Measurements from ENCODE around the gene TFR2.

TFR2 gene

DNA sequence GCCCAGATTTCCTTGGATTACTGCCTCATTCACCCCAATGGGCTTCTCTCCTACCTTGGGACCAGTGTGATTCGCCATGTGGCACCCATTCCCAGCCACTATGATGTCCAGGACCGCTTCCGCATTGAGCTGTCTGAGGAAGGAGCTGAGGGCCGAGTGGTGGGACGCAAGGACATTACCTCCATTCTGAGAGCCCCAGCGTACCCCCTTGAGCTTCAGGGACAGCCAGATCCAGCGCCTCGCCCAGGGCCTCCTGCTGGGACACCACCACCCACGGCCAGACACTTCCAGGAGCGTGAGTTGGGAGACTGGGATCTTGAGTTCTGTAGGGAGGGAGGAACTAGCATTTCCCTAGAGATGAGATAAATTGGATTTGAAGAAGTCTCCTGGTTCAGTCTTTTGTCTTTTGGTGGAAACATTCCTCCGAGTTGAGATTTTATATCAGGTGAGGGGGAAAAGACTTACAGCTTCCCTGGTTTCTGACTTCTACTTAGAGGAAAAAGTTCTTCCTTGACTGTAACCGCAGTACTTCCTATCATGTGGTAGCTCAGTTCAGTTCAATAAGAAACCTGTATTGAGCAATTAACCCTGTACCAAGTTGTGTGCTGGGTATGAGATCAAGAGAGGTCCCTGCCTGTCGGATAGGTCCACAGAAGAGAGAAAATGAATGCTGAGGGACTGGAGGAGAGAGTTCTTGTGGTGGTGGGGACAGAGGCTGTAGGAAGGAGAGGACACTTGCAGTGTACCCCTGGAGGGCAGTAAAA, 27.8 kb downstream of the TFR2 start:
- DNase-seq (ENCODE audit: low read depth in 2 of 2) = no peak

DNA sequence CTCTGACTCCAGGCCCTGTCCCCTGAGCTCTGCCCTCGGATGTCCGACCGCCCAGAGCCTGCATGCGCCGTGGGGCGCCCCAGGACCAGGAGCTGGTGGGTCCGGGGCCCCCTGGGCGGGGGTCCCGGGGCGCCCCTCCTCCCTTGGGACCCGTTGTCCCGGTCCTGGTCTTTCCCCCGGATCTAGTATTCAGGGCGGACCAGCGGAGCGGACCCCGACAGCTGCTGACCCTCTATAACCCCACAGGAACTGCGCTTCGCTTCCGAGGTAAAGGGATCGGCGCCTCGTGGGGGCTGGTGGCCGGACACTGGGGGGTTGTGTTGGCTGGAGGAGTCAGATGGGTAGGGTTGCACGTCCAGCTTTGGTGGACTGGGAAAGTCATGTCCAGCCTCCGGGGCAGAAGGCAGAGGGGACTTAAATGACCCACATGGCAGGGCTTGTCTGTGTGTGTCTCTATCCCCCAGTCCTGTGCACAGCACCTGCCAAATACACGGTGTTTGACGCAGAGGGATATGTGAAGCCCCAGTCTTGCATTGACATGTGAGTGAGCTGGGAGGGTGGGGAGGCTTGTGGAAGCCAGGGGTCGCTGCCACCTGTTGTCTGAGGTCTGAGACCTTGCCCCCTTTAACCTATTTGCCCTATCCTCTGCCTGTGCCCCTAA, 28.5 kb downstream of the TFR2 start:
- DNase-seq (ENCODE audit: low read depth in 2 of 2) = no peak

DNA sequence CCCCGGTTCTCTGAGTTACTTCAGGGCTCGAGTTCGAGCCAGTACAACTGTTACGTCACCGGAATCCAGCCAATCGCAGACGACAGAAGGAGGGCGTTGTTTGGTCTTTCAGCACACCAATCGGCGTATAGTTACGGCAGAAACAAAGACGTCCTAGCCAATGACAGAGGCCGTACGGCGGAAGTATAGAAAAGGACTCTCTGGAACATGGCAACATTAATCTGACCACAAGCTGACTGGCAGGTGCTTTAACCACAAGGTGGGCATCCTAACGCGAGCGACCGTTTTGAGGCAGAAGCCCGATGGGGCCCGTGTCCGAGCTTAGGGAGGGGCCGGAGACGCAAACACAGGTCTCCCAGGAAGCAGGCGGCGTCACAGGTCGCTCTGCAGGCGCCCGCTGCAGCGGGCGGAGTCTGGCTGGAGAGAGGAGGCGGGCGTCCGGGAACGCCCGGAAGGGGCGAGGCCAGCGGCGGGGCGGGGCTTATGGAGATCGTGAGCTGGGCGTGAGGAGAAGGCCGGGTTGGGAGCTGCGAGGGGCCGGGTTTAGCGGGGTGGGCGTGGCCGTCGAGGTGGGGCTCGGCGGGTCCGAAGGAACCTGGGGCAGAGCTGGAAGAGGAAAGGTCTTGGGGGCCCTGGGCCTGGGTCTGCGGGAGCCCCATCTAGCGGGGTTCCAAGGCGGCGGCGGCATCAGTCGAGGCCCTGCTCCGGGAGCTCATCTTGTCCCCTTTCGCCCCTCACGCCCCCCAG, 29.2 kb downstream of the TFR2 start, which contains the start of gene MOSPD3:
TSS of gene MOSPD3 (plus strand) at position 558 of the 747 bp plus-strand sequence. CDS start 252 bp downstream, outside the sequence.
- DNase-seq (ENCODE audit: low read depth in 2 of 2) = peak; percentile 95 to 96

DNA sequence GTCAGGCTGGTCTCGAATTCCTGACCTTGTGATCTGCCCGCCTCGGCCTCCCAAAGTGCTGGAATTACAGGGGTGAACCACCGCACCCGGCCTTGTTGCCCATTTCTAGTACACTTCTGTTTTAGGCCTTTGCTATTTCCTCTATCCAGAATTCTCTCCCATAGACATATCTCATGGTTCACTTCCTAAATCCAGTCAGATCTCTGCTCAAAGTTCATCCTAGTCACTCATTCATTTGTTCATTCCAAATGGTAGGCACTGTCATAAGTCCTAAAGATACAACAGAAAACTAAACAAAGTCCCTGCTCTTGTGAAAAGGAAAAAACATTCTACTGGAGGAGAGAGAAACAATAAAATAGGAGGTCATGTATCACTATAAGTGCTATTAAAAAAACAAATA, 31.4 kb downstream of the TFR2 start:
- DNase-seq (ENCODE audit: low read depth in 2 of 2) = no peak

DNA sequence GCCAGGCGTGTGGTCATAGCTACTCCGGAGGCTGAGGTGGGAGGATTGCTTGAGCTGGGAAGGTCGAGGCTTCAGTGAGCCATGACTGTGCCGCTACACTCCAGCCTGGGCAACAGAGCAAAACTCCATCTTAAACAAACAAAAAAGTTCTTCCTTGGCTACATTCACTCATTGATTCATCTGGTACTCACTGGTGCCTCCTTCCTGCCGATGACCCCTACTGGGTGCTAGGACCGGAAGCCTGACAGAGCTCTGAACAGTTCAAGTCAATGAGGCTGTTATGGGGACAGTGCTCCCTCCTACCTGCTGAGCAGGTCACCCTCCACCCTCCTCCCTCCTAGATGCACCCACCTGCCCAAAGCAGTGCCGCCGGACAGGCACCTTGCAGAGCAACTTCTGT, 34.2 kb downstream of the TFR2 start:
- DNase-seq (ENCODE audit: low read depth in 2 of 2) = no peak

DNA sequence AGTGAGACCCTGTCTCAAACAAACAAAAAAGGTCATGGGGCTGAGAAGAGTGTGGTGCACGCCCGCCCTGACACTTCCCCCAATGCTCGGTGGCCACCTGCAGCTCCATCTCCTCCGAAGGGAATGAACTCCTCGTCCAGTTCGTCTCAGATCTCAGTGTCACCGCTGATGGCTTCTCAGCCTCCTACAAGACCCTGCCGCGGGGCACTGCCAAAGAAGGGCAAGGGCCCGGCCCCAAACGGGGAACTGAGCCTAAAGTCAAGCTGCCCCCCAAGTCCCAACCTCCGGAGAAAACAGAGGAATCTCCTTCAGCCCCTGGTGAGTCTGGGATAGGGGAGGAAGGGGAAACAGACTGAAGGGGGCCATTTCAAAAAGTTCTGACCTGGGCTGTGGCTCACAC, 35.0 kb downstream of the TFR2 start:
- DNase-seq (ENCODE audit: low read depth in 2 of 2) = no peak

DNA sequence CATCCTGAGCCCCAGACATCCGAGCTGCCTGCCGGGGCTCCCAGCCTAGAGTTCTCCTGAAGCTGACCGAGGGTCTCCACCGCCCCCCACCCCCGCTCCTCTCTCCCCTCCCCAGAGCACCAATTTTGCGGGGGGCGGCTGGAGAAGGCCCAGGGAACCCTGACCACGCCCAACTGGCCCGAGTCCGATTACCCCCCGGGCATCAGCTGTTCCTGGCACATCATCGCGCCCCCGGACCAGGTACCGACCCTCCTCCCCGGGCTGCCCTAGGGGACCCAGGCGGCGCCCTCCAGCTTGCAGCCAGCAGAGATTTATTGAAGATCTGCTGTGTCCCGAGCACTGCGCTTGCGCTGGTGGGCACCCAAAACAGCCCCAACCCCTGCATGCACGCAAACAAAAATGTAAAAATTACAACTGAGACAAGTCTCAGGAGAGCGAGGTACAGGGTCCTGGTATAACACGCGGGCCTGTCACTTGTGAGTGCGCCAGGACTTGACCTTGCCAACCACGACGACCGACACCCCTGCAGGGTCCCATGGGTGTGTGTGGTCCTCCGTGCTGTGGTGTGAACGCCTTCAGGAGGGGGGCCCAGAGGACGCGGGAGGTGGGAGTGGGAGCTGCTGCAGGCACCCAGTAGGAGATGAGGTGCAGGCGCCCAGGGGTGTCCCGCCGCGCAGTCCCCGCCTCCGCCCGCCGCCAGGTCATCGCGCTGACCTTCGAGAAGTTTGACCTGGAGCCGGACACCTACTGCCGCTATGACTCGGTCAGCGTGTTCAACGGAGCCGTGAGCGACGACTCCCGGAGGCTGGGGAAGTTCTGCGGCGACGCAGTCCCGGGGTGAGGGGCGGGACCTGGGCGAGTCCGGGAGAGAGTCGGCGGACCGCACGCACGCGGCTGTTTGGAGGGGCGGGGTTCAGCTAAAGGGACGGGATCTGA, 36.1 kb downstream of the TFR2 start:
- DNase-seq (ENCODE audit: low read depth in 2 of 2) = no peak

DNA sequence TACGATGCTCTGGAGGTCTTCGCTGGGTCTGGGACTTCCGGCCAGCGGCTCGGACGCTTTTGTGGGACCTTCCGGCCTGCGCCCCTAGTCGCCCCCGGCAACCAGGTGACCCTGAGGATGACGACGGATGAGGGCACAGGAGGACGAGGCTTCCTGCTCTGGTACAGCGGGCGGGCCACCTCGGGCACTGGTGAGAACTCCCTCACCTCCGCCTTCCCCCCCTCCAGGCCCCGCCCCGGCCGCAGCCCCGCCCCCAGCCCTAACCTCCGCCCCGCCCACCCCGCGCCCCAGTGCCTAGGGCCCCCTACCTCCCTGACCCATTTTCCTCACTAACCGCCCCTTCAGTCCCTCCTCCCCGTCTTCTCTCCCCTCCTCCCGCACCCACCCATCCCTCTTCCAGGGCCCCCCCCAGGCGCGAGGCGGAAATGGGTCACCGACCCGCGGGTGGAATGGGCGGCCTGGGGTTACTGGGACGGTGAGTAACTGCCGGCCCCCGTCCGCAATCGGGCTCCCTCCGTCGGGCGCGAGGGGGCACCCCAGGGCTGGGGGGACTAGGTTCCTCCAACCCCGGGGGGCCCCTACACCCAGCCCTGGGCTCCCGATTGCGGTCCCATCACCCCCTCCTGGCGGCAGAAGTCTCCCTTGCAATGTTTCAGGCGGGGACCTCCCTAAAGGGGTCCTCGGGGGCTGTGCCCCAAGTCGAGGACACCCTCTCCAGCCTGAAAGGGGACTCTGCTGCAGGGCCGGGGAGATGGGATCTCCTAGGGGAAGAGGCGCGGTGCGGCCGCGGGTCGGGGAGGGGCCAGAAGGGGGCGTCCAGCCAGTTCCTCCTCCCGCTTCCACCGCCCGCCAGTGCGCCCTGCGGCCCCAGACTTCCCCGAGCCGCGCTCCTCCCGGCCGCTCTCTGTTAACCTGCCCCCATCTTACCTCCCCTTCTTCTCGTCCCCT, 37.0 kb downstream of the TFR2 start:
- DNase-seq (ENCODE audit: low read depth in 2 of 2) = peak; percentile 74 to 79

DNA sequence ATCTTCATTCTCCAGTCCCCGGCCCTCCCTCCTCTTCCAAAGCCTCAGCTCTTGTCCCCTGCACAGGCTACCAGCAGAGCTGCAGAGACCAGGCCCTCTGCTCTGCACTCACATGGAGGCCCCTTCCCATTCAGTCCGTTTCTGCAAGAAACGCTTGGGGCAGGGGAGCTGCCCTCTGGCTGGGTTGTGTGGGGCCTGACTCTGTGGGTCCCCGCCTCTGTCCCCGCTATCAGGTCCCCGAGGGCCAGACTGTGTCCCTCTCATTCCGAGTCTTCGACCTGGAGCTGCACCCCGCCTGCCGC, 37.7 kb downstream of the TFR2 start:
- no peak for DNase-seq (ENCODE audit: low read depth in 2 of 2)

DNA sequence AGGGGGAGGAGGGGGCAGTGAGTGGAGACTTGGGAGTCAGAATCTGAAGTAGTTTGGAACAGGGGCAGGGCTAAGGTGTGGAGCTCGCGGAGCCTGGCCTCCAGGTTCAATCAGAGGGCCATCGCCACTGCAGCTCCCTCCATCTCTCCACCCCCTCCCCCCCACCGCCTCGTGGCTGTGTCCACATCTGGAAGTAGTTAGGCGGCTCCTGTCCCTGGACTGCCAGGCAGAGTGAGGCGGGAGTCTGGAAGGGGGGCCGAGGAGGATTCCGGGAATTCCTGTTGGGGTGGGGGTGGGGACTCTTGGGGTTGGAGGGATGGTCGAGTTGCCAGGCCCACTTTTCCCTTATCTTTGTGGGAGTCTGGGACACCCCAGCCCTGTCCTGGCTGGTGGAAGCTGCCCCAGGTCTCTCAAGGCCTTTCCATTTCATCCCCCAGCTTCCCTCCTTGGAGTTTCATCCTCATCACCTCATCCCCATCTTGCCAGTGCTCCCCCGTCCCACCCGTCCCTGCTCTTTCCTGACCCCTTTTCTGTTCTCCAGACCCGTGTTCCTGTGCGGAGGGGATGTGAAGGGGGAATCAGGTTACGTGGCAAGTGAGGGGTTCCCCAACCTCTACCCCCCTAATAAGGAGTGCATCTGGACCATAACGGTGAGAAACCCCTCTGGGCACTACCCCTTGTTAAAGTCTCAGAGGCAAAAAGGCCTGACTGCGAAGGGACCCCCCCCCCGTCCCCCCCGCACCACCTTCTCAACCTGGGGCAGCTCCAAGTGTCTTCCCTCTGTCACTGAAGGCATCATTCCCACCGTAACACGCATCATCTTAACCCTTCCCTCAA, 38.2 kb downstream of the TFR2 start:
- DNase-seq (ENCODE audit: low read depth in 2 of 2) = no peak

DNA sequence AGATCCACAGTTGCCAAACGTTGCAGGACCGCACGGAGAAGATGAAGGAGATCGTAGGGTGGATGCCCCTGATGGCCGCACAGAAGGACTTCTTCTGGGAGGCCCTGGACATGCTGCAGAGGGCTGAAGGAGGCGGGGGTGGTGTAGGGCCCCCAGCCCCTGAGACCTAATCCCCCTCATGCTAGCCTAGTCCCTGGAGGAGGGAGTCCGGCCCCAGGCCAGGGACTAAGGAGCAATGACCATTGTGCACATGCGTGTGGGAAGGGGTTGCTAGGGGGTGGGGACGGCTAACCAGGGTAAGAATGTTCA, 40.7 kb downstream of the TFR2 start:
- DNase-seq (ENCODE audit: low read depth in 2 of 2) = no peak

DNA sequence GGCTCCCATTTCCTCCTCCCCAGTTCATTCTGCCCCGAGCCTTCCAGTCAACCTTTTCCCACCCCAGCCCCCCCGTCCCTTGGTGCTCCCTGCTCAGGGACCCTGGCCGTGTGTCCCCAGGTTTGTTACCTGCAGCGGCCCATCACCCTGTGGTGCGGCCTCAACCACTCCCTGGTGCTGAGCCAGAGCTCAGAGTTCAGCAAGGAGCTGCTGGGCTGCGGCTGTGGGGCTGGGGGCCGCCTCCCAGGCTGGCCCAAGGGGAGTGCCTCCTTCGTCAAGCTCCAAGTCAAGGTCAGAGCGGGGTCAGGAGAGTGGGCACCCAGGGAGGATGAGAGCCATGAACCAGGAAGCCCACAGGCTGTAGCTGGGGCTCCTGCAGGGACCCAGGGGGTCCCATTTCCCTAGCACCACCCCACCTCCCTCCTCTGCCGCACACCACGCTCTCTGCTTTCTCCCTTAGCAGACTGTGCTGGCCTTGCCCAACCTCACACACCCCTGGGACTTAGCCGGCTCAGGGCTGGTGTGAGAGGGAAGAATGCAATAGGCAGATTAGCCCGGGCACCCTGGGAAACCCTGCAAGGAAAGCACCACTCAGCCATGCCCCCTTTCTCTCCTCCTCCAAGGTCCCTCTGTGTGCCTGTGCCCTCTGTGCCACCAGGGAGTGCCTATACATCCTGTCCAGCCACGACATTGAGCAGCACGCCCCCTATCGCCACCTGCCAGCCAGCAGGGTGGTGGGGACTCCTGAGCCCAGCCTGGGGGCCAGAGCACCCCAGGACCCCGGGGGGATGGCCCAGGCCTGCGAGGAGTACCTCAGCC, 41.2 kb downstream of the TFR2 start:
- no peak for DNase-seq (ENCODE audit: low read depth in 2 of 2)

DNA sequence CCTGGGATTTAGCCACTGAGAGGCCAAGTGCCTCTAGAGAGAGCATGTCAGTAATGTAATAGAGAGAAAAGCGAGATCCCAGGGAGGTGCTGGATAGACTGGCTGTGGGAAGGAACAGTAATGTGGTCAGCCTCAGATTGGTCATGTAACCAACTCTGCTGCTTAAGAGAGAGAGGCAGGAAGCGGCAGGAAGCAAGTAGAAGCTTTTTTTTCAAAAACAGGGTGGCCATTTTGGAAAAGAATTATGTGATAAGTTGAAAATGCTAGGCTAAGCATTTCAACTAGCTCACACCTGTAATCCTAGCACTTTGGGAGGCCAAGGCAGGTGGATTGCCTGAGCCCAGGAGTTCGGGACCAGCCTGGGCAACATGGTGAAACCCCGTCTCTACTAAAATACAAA, 42.9 kb downstream of the TFR2 start:
- DNase-seq (ENCODE audit: low read depth in 2 of 2) = no peak

DNA sequence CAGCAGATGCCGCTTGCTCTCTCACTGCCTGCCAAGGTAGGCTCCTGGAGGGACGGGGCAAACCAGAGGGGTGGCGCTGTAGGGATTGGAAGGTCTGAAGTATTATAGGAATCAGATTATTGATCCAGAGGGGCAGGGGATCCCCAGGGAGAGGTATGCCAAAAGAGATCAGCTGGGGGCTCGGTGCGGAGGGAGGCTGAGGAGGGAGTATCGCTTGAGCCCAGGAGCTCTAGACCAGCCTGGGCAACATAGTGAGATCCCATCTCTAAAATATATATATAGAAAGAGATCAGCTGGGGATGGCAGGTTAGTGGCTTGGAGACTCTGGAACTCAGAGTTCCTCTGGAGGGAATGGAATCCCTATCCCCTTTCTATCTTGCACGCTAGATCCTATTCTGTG, 46.2 kb downstream of the TFR2 start:
- DNase-seq (ENCODE audit: low read depth in 2 of 2) = no peak

DNA sequence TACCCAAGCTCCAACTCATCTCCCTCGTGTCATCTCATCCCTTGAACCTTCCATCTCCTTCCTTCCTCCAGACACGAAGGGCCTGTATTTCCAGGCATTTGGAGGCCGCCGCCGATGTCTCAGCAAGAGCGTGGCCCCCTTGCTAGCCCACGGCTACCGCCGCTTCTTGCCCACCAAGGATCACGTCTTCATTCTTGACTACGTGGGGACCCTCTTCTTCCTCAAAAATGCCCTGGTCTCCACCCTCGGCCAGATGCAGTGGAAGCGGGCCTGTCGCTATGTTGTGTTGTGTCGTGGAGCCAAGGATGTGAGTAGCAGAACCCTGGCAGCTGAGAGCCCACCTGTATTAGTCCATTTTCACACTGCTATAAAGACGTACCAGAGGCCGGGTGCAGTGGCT, 49.8 kb downstream of the TFR2 start:
- DNase-seq (ENCODE audit: low read depth in 2 of 2) = no peak

DNA sequence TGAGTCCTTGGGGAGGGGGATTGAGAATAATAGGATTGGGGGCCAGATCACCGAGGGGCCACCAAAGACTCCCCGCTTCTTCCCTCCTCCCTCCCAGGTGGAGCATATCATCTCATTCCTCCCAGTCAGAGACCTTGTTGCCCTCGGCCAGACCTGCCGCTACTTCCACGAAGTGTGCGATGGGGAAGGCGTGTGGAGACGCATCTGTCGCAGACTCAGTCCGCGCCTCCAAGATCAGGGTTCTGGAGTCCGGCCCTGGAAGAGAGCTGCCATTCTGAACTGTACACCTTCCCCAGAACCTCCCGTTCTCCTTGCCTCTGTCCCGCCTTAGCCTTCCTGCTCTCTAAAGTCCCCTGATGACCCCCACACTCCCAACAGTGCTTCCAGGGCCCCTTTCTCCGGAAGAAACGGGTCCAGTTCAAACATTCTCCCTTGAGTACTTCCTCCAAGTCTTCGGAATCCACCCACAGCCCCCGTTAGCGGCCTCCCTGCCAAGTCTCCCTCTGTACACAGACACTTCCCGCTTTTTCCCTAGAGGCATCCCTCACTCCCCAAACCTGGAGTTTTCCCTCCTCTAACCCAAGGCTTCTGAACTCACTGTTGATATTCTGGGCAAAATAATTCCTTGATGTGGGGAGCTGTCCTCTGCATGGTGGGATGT, 51.1 kb downstream of the TFR2 start:
- DNase-seq (ENCODE audit: low read depth in 2 of 2) = no peak

DNA sequence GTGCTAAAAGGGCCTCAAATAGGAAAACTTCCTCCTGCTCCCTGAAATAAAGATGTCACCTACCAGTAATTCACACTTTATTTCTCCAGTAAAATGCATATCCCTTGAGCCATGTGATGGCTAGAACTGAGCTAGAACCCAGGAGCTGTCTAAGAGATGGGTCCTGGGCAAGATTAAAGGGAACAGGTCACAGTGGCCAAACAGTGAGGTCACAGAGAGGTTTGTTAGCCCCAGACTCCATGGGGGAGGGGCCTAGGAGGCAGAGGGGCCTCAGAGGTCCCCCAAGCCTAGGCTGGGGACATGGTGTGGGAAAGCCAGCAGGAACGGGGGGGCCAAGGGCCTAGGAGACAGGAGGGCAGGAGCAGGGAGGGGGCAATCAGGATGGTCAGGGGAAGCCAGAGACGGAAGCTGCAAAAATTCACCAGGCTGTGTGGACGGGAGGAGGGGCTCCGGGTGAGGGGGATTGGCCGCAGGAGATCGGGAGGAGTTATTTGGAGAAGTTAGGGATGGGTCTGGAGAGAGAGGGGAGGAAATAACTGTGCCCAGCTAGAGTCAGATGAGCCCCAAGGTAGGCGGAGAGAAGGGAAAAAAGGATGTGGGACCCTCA, 51.9 kb downstream of the TFR2 start:
- no peak for DNase-seq (ENCODE audit: low read depth in 2 of 2)

DNA sequence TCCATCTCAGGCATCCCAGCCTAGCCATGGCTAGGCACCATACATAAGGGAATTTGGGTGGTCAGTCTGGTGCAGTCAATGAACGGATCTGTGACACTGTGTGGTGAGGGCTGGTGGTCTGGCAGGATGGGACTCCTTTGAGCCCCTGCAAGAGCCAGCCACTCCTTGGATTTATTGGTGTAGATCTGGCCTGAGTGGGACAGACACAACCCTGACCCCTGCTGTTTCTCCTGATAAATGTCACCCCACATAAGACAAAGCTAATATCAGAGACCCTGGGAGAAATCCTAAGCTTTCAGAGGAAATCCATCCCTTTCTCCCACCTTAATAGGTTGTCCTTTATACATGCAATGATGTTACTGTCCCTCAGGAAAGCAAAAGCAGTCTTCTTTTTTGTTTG, 52.9 kb downstream of the TFR2 start:
- no peak for DNase-seq (ENCODE audit: low read depth in 2 of 2)

All from stimulated activated CD8-positive, alpha-beta memory T cell treated with anti-CD3 and anti-CD28 coated beads, Interleukin-15, amount 100 ng/mL, for 48 hours (primary cell).